GM10847 (cell line): ENCODE data around the gene ANKS3.

ENCODE experiments used
- POLR2A ChIP-seq: IDR thresholded peaks from 2 replicates; pipeline ENCODE4 v1.6.1; 2011; ENCODE audit not compliant: insufficient read length; ENCODE audit errors: extremely low read depth

ANKS3 gene

DNA sequence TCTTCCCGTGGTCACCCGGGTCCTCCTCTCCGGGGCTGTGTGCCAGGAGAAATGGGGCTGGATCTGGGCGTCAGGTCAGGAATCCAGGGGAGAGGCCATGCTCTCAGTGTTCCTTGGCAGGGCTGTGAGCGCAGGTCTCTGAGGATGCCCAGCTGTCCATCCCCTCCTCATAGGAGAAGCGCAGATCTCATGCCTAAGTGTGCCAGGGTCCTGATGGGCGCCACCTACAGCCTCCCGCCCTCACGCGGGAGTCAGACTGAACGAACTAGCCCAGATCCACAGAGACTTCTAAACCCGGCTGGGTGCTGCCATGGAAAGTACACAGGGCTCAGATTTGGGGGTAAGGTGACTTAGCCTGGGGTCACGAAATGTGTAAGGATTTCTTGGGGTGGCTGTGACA, 85.2 kb downstream of the ANKS3 start:
- no peak for TF ChIP-seq POLR2A

DNA sequence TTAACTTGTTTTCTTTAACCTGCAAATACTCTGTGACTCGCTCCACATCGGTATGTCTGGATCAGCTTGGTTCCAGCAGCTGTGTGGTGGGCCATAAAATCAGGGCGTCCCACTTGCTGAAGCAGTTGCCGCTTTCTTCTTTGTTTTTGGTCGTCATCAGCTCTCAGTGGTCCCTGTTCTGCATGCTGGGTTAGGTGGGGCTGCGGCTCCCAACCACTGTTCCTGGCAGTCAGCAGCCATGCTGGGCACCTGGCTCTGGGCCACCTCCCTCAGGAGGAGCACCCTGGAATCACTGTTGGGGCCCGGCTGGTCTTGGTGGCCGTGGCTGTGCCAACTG, 86.5 kb downstream of the ANKS3 start:
- TF ChIP-seq POLR2A = no peak

DNA sequence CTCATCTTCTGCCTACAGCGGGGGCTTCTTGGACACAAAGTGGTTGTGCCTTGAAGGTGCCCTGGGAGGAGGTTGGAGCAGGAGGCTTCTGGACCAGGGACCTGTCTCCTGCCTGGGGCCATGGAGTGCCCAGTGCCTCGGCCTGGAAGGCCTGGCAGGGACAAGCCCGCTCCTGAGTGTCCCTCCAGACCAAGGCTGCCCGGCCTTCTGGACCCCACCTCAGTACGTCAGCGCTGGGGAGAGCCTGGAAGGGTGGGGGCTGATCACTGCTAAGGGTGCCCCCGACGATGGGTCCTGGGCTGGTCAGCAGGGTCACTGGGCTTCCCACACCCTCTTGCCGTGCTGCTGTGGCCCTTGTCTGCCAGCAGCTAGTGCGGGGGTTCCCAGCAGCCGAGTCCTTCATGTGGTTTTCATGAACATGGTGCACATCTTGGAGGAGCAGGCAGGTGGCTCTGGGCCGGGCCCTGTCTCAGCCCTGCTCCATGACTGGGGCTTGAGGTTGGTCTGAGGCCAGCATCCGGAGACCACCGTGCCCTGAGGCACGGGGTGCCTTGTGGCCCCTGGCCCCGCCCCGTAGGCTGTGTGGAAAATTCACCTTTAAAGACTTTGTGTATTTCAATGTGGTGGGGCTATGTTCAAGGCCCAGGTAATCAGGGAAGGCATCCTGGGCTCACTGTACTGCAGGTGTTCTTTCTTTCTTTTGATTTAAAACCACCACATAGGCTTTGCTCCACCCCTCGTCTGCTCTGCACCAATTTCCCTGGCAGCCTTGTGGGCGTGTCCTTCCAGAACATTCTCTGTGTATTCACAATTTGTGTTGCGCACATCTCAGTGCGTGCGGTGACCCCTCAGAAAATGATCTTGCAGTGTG, 87.1 kb downstream of the ANKS3 start:
- no peak for TF ChIP-seq POLR2A
